M059J (cell line): ENCODE data around the gene RNH1. TPM values are rescaled to one million over a fixed set of nuclear protein-coding genes. Genes with fewer than 3 reads are reported as not detected.

Experiments used
- total RNA-seq: library from RNA; depleted of rRNA; stranded (reverse); fragments of >200 nt; shearing (Covaris generic); gene quantifications from 2 replicates; pipeline ENCODE4 v1.2.3, GENCODE V29; 2014; rRNA removed

Gene RNH1
- total RNA-seq, 1 experiment from 2014 or later = 259 TPM

Other genes with a start within 250 kb of the RNH1 start
- not detected in 2 replicates for gene NLRP6, start 228.8 kb downstream of the RNH1 start, total RNA-seq
- gene PGGHG, start 218.1 kb downstream of the RNH1 start, total RNA-seq = 5.2 and 8.5 TPM in 2 replicates
- gene IFITM5, start 207.7 kb downstream of the RNH1 start, total RNA-seq = not detected in 2 replicates
- gene IFITM2, start 199.4 kb downstream of the RNH1 start, total RNA-seq = 80.0 and 89.8 TPM in 2 replicates
- 1,883 and 3,156 TPM in 2 replicates for gene IFITM1, start 193.2 kb downstream of the RNH1 start, total RNA-seq
- 821 and 984 TPM in 2 replicates for gene IFITM3, start 186.4 kb downstream of the RNH1 start, total RNA-seq
- gene B4GALNT4, start 137.7 kb downstream of the RNH1 start, total RNA-seq = 2.8 and 9.4 TPM in 2 replicates
- 7.9 and 10.6 TPM in 2 replicates for gene PKP3, start 113.0 kb downstream of the RNH1 start, total RNA-seq
- 2.5 and 3.4 TPM in 2 replicates for gene SIGIRR, start 92.2 kb downstream of the RNH1 start, total RNA-seq
- gene ANO9, start 65.2 kb downstream of the RNH1 start, total RNA-seq = 0.20 TPM in 1 of 2 replicates, not detected in the other
- gene PTDSS2, start 57.0 kb downstream of the RNH1 start, total RNA-seq = 27.5 and 35.5 TPM in 2 replicates
- 56.9 and 110 TPM in 2 replicates for gene HRAS, start 28.3 kb upstream of the RNH1 start, total RNA-seq
- 0.25 and 0.34 TPM in 2 replicates for gene LRRC56, start 30.3 kb upstream of the RNH1 start, total RNA-seq
- gene LMNTD2, start 53.5 kb upstream of the RNH1 start, total RNA-seq = 1.1 and 3.8 TPM in 2 replicates
- gene RASSF7, start 53.7 kb upstream of the RNH1 start, total RNA-seq = 53.4 and 56.0 TPM in 2 replicates
- 17.0 and 24.3 TPM in 2 replicates for gene PHRF1, start 69.2 kb upstream of the RNH1 start, total RNA-seq
- not detected in 2 replicates for gene IRF7, start 108.7 kb upstream of the RNH1 start, total RNA-seq
- gene CDHR5, start 117.7 kb upstream of the RNH1 start, total RNA-seq = not detected in 2 replicates
- not detected in 2 replicates for gene SCT, start 119.9 kb upstream of the RNH1 start, total RNA-seq
- gene DRD4, start 130.0 kb upstream of the RNH1 start, total RNA-seq = not detected in 2 replicates
- 31.0 and 50.8 TPM in 2 replicates for gene DEAF1, start 188.0 kb upstream of the RNH1 start, total RNA-seq
- 7.9 and 14.9 TPM in 2 replicates for gene TMEM80, start 188.6 kb upstream of the RNH1 start, total RNA-seq
- 4.9 and 10.6 TPM in 2 replicates for gene EPS8L2, start 199.0 kb upstream of the RNH1 start, total RNA-seq
- gene TALDO1, start 240.2 kb upstream of the RNH1 start, total RNA-seq = 247 and 252 TPM in 2 replicates